Measurements from ENCODE around the gene EIF4A3.

Gene EIF4A3

DNA sequence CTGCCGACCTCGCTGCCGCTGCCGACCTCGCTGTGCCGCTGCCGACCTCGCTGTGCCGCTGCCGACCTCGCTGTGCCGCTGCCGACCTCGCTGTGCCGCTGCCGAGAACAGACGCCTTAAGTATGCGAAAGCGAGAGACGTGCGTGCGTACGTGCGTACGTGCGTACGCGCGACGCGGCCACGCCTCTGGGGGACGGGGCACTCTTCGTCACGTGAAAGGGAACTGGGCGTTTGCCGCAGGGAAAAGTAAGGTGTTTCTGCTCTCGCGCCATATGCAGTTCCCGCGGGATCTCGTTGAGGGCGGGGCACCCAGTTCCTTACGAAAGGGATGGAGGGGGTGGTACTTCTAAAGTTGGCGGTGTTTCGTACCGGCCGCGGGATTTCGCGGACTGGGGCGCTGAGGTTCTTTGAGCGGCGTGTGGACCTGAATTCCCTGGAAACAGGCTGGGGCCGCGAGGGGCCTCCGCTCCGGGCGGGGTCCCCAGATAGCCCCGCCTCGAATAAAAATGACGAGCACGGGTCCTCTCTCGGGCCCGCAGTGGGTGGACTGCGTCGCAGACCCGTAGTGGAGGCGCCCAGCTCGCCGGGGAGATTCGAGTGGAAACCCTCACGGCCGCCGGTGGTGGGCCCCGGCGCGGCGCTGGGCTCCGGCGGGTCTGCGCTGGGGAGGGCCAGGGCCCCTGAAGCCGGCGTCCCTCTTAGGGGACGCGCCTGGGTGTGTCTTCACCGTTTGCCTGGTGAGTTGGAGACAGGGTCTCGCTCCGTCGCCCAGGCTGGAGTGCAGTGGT lies at the start of gene EIF4A3:
Gene EIF4A3 (minus strand): TSS at position 94 of the 788 bp plus-strand sequence. CDS start 167 bp downstream, outside the sequence.
- DNase-seq: peak; percentile 96

DNA sequence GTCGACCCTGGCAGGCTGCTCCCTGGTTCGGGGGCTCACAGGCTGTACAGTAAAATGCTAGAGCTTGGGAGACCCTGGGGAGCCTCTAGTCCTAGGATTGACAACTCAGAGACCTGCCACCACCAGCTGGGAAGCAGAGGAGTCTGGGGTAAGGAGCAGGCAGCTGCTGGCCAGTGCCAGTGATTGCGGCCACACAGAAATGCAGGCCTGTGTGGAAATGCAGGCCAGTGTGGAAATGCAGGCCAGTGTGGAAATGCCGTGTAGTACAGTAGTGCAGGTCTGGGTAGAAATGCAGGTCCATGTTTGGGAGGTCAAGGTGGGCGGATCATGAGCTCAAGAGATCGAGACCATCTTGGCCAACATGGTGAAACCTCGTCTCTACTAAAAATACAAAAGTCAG lies 49.7 kb upstream of the EIF4A3 start:
- DNase-seq: no peak

DNA sequence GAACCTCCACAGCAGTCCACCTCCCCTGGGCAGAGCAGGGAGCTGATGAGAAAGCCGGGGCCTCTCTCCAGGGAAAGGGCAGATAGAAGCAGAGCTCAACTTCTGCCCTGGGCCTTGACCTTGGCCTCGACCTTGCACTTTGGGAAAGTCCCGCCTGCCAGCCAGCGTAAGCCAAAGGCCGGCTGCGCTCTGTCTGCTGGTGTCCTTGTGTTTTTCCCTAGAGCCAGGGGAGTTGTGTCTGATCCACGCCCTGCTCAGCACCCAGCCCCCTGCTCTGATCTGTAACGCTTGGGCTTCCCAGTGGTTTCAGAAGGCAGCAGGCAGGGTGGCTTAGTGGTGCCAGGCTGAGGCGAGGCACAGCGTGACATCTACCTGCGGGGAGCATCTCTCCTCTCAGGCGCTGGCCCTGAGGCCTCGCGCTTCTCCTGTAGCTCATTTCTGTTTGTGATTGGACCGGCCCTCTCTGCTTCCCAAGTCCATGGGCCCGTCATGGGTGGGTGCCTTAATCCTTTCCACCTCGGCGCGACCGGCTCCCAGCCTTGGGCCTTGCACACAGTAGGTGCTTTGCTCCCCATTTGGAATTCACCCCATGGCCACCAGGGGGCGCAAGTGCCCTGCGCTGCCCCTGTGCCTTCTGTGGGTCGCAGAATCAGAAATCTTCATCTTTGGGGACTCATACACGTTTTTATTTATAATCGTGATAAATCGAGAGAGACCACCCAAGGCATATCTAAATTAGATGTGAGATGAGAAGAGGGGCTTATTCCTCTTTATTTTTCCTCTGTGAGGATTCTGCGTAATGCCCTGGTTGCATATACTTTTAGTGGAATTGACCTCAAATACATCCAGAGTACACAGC lies 49.0 kb upstream of the EIF4A3 start:
- no peak for DNase-seq

DNA sequence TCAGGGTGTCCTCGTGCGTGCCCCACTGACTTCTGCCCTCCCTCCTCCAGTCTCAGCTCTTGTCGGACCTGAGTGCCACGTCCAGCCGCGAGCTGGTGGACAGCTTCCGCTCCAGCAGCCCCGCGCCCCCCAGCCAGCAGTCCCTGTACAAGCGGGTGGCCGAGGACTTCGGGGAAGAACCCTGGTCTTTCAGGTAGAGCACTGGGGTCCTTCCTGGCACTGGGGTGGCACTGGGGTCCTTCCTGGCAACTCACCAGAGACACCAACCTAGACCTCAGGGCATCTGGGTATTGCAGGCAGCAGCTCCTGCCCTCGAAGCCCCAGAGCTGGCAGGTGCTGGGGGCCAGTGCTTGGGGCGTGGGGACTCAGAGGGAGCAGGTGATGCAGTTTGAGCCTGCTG lies 48.2 kb upstream of the EIF4A3 start:
- no peak for DNase-seq

DNA sequence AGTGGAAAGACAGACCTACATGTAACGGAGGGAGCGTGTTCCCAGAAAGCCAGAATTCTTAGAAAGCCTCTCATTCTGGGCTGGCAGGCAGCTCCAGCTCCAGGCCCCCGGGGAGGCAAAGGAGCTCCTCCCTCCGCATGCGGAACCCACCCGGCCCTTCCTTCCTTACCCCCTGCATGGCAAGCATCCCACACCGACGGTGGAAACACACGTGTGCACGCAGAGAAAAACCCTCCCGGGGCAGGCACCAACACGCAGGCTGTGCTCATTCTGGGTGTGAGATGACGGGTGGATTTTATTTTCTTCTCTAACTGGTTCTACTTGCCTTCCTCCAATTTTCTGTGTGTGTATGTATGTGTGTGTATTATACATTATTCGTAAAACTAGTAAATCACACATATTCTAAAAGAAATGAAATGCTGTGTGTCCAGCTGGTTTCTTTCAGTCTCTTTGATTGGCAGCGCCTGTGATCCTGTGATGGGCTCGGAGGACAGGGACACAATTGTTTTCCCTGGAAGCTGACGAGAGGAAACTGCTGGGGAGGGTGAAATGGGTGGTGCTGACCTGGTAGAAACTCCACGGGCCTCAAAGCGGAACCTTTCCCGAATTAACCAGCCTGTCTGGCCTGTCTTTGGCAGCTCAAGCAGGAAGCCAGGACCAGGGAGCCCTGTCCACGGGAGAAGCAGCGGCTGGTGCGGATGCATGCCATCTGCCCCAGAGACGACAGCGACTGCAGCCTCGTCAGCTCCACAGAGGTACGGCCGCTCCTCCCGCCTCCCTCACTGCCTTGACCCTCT lies 45.1 kb upstream of the EIF4A3 start:
- DNase-seq: no peak

DNA sequence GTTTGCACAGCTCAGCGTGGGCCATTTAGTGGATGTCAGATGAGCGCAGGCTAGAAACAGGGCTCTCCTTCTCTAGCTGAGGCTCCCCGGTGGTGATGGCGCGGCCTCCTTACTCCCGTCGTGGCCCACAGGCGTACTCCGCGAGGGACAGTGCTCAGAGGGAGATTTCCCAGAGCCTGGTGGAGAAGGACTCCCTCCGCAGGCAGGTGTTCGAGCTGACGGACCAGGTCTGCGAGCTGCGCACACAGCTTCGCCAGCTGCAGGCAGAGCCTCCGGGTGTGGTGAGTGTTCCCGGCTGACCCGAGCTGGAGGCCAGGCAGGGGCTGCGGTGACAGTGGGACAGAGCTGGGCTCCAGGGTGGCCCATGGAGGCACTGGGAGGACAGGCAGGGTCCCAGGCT lies 44.3 kb upstream of the EIF4A3 start:
- no peak for DNase-seq

DNA sequence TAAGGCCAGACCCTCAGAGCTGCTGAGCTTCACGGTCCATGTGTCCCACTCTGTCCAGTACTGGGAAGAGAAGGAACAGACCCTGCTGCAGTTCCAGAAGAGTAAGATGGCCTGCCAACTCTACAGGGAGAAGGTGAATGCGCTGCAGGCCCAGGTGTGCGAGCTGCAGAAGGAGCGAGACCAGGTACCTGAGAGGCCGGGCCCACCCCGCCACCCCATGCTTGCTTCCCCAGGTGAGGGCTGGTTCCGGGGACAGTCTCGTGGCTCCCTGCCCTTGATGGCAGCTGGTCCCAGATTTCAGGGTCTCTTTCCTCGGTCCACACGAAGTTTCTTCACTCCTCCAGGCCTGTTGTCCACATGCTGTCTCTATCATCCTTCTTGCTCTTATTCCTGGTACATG lies 43.8 kb upstream of the EIF4A3 start:
- no peak for DNase-seq

DNA sequence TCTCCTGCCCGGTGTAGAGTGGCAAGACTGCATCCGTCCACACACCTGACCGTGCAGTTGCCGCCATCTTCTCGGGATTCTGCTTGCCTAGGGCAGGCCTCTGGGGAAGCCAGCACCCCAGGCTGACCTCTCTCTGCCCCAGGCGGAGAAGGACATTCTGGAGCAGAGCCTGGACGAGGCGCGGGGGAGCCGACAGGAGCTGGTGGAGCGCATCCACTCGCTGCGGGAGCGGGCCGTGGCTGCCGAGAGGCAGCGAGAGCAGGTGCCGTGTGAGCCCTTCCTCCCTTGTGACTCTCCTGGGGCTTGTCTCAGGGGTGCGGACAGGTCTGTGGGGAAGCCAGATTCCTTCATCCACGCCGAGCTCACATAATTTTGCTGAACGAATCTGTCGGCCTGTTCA lies 42.7 kb upstream of the EIF4A3 start:
- no peak for DNase-seq

DNA sequence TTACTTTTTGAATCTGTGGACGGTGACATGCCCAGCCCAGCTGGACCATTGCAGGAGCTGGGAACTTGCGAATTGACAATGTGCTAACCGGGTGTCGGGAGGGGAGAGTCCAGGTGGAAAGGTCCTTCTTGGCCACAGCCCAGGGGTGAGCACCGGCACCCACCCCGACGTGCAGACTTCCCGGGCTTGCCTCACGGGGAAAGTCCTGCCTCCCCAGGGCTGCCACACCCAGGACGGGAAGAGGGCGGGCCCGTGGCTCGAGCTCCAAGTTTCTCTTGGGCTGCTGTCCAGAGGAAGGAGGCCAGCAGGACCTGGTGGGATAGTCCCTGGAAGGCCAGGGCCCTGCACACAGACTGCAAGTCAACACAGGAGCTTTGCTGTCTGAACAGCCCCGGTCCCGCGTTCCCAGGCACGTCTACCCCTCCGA lies 40.6 kb upstream of the EIF4A3 start:
- no peak for DNase-seq

DNA sequence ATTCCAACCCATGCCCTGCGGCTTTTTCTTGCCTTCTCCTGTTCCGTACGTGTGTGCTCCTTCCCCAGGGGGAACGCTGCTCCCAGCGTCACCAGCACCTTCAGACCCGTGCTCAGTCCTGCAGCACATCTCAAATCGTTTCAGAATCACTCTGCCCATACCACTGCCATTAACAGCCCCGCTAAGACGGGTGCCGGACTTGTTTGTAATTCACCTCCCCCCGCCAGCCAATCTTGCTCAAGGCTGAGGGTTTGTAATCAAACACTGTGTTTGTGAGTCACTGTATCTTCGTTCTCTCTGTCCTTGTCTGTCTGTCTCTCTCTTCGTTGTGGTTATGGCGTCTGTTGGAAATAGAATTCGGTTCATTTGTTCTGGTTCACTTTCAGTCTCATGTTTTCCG lies 40.2 kb upstream of the EIF4A3 start:
- no peak for DNase-seq

DNA sequence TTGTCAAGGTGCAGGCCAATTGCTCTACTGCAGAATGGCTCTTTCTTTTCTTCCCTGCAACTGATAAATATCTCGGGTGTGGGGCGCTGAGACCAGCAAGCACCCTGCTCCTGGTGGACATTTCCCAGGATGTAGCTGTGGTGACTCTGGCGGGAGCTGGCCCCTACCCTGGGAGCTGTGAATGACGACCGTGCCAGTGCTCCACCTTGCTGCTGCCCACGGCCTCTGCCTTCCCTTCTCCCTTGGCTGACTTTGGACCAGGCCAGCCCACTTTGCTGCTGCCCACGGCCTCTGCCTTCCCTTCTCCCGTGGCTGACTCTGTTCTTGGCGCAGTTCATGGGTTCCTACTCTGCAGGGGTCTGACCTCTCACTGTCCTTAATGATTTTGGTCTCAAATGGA lies 39.0 kb upstream of the EIF4A3 start:
- DNase-seq: no peak

DNA sequence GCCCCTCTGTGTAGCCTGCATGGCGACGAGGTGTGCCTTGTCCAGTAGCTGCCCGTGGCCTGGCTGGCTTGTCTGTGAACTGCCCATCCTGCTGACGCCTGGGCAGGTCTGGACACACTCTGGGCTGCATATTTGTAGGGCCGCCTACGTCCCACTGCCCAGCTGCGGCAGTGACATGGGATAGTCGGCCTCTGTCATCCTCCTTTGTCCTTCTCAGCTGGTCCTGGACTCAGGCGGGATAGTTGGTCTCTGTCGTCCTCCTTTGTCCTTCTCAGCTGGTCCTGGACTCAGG lies 37.4 kb upstream of the EIF4A3 start:
- no peak for DNase-seq

DNA sequence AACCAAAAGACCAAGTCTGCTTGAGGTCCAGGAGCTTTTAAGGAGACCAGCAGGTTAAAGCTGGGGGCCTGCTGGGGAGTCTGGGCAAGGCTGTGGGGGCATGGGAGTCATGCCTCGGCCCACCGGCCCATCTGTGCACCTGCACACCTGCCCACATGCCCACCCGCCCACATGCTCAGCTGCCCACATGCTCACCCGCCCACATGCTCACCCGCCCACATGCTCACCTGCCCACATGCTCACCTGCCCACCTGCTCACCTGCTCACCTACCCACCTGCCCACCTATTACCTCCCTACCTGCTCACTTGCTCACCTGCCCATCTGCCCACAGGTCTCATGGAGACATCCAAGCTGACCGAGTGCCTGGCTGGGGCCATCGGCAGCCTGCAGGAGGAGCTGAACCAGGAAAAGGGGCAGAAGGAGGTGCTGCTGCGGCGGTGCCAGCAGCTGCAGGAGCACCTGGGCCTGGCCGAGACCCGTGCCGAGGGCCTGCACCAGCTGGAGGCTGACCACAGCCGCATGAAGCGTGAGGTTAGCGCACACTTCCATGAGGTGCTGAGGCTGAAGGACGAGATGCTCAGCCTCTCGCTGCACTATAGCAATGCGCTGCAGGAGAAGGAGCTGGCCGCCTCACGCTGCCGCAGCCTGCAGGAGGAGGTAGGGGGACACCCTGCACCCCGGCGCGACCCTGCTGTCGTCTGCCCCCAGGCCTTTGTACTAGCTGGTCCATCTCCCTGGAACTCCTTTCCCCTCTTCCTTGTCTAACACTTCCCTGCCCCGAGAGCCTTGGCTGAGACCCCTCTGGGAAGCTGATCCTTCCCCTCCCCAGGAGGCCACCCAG lies 36.9 kb upstream of the EIF4A3 start:
- no peak for DNase-seq

DNA sequence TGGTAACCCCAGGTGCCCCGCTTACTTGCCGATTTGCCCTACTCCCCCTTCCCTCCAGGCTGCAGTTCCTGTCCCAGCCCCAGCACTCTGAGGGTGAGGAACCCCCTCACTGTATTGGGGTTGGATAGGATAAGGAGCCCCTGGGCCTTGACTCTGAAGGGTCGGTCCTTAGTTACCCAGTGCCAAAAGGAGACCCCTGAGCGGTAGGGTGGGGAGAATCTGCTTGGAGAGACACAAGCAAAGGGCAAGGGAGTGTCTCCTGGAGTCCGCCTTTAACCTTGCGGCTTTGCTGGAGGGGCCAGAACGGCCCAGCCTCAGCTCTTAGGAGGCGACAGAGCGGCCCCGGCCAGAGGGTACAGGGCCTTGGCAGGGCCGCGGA lies 35.9 kb upstream of the EIF4A3 start:
- DNase-seq: no peak

DNA sequence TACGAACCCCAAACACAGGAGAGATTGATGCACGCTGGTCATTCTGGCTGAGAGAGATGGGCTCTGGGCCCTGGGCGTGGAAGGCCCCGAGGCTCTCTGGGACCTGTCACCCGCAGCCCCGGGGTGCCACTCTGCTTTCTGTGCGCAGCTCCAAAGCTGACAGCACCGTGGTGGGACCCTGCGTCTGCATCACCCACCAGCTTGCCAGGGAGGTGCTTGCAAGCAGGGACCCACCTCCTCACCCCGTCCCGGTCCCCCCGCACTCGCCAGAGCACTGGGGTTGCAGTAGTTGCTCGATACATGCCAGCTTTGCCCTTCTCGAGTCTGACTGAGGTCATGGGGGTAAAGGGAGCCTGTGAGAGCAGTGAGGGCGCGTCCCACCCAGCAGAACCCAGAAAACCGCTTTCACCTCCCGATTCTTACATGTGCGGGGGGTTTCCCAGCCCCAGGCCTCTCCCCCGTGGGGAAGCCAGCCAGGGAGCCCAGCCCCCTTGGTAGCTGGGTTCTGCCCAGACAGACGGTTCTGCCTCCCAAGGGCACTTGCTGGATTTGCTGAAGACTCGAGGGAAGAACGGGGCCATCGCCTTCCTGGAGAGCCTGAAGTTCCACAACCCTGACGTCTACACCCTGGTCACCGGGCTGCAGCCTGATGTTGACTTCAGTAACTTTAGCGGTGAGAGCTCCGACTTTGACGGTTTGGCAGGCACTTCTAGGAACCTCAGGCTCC lies 35.4 kb upstream of the EIF4A3 start:
- DNase-seq: no peak

DNA sequence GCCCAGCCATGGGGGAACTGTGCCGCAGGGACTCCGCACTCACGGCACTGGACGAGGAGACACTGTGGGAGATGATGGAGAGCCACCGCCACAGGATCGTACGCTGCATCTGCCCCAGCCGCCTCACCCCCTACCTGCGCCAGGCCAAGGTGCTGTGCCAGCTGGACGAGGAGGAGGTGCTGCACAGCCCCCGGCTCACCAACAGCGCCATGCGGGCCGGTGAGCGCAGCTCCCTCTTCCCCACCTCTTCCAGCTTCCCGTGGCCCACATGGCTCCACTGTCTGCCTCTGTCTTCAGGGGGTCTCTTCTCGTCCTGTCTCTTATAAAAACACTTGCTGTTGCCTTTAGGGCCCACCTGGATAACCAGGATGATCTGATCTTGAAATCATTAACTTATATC lies 34.5 kb upstream of the EIF4A3 start:
- no peak for DNase-seq

DNA sequence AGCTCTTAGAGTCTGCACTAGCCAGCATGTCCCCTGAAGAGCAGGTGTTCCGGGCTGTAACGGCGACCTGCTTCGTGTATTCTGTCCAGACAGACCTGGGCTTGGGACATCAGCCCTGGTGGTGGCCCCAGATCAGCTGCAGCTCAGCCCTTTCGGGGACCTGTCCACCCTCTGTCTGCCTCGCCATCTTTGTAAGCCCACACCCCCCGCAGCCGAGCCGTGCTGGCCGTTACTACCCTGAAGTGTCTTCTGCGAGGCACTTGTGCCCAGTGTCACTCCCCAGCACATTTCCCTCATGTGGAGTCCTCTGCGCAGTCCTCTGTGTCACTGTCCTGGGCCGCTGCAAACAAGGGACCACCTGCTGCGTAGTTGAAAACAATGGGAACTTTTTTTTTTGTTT lies 33.3 kb upstream of the EIF4A3 start:
- DNase-seq: no peak

DNA sequence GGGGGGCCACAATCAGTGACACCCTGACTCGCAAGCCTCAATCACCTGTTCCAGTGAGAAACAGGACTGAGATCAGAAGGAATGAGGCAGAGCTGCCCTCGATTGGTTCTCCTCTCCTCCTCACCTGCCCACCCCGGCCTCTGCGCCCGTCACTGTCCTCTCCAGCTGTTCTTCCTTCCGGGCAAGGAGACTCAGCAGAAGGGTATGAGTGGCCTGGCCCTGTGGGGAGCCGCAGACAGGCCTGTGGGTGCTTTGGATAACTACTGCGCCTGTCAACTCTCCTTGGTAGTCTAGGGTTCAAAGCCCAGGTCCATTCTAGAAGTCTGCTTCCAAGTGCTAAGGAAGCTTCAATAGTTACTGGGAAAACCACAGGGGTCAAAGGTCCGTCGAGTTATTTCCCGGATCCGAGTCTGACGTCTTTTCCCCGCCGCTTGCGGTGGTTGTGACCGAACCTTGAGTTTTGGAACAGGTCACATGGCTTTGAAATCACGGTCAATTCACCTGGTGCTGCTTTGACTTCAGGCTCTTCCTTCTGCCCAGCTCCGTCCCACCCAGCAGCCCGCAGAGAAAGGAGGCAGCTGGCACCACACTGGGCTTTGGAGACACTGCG lies 31.2 kb upstream of the EIF4A3 start:
- no peak for DNase-seq

DNA sequence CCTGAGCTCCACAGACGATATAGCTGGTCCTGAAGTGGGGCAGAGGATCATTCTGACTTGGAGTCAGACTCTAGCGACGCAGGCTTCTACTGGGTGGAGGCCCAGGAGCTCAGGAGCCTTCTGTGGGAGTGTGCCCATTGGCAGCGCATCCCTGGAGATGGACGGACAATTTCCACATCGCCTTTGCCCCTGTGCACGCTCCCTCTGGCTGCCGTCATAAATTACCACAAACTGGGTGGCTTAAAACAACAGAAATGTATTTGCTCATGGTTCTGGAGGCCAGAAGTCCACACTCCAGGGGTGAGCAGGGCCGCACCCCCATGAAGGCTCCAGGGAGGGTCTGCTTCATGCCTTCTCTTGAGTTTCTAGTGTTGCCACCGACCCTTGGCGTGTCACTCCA lies 29.8 kb upstream of the EIF4A3 start:
- no peak for DNase-seq

DNA sequence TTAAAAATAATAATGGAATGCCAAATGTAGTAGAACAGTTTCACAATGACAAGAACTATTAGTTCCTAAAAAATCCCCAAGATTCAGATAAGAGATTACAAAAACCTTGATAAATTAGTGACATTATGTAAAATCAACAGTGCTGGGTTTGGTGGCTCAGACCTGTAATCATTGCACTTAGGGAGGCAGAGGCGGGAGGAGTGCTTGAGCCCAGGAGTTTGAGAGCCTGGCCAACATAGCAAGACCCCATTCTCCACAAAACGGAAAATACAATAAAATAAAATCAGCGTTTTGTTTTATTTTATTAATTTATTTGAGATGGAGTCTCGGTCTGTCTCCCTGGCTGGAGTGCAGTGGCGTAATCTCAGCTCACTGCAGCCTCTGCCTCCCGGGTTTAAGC lies 27.0 kb upstream of the EIF4A3 start:
- no peak for DNase-seq

DNA sequence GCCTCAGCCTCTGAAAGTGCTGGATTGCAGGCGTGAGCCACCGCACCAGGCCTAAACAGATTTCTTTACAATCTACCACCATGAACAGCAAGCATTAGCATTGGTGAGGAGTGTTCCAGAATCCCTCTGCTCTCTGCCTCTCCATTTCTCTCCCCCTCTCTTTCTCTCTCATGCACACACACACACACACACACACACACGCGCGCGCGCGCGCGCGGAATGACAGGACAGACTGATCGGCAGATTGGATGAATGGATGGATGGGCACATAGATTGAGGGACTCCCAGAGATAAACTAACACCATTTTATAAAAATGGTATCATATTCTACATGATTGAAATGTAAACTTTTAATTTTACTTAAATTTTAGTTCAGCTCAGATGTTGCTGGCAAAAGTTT lies 26.2 kb upstream of the EIF4A3 start:
- DNase-seq: no peak

DNA sequence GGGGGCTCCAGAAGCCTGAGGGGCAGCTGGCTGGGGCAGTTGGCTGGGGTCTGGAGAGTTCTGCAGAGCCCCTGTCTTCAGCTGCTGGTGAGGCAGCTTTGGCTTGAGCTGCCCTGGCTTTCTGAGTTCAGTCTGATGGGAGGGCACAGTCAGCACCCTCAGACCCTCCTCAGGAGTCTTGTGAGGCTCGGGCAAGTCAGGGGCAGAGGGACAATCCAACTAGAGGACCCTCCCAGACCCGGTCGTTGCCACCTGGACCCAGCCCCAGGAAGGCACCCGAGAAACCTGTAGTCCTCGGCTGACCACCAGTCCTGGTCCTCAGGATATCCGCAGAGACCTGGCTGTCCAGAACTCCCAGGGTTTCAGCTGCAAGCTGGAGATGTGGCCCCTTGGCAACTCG lies 24.8 kb upstream of the EIF4A3 start:
- DNase-seq: no peak

Data from NCI-H1105 treated with DMSO at 0.1 percent for 48 hours (cell line).